Right forelimb (tissue), 1 donor: ENCODE results near the gene MPV17L.
A peak's percentile ranks its signal among the peaks of the same experiment; 100 is the strongest.
"Not testable (repeated sequence)": the region's sequence is repeated elsewhere in the genome, so short reads cannot be mapped to it uniquely, and the experiment has no call there.

Experiments used
- DNase-seq: peaks from one replicate; pipeline ENCODE4 v3.0.0-alpha.2; 2018

MPV17L gene

GRCh38 chr16:15395631-15396508, at the start of gene MPV17L:
MPV17L (plus strand) TSS chr16:15395754; CDS start chr16:15395898, 144 bp downstream.
- DNase-seq: peak; percentile 68

GRCh38 chr16:15348721-15349120, 46.8 kb upstream of the MPV17L start:
- not testable (repeated sequence) for DNase-seq

- DNase-seq: not testable (repeated sequence)
Measured at GRCh38 chr16:15351251-15351650, 44.3 kb upstream of the MPV17L start.

GRCh38 chr16:15351745-15352144, 43.8 kb upstream of the MPV17L start:
- DNase-seq: not testable (repeated sequence)

- DNase-seq: not testable (repeated sequence)
Measured at GRCh38 chr16:15352852-15353251, 42.7 kb upstream of the MPV17L start.

- DNase-seq: not testable (repeated sequence)
Measured at GRCh38 chr16:15354846-15355245, 40.7 kb upstream of the MPV17L start.

GRCh38 chr16:15357495-15357894, 38.1 kb upstream of the MPV17L start:
- not testable (repeated sequence) for DNase-seq

GRCh38 chr16:15378194-15378593, 17.4 kb upstream of the MPV17L start, which contains the start of gene NPIPA5:
NPIPA5 (minus strand) TSS chr16:15378294; CDS start chr16:15378294, 0 bp downstream.
- DNase-seq: not testable (repeated sequence)

GRCh38 chr16:15382810-15383209, 12.7 kb upstream of the MPV17L start:
- DNase-seq: not testable (repeated sequence)

- DNase-seq: not testable (repeated sequence)
Measured at GRCh38 chr16:15388060-15388459, 7.5 kb upstream of the MPV17L start.

- DNase-seq: not testable (repeated sequence)
Measured at GRCh38 chr16:15389916-15390315, 5.6 kb upstream of the MPV17L start.

GRCh38 chr16:15393025-15393424, 2.5 kb upstream of the MPV17L start:
- not testable (repeated sequence) for DNase-seq

- DNase-seq: not testable (repeated sequence)
Measured at GRCh38 chr16:15396509-15396829, 915 bp downstream of the MPV17L start.

GRCh38 chr16:15396948-15397594, 1.5 kb downstream of the MPV17L start:
- no peak for DNase-seq

- DNase-seq: no peak
Measured at GRCh38 chr16:15398618-15399316, 3.2 kb downstream of the MPV17L start.

- no peak for DNase-seq
Measured at GRCh38 chr16:15399317-15399716, 3.8 kb downstream of the MPV17L start.

GRCh38 chr16:15400314-15400713, 4.8 kb downstream of the MPV17L start:
- not testable (repeated sequence) for DNase-seq

- DNase-seq: no peak
Measured at GRCh38 chr16:15401972-15402371, 6.4 kb downstream of the MPV17L start.

- no peak for DNase-seq
Measured at GRCh38 chr16:15403392-15403995, 7.9 kb downstream of the MPV17L start.

GRCh38 chr16:15404091-15404490, 8.5 kb downstream of the MPV17L start:
- not testable (repeated sequence) for DNase-seq

GRCh38 chr16:15404792-15405191, 9.2 kb downstream of the MPV17L start:
- DNase-seq: no peak

- not testable (repeated sequence) for DNase-seq
Measured at GRCh38 chr16:15407756-15408155, 12.2 kb downstream of the MPV17L start.

- not testable (repeated sequence) for DNase-seq
Measured at GRCh38 chr16:15409476-15409875, 13.9 kb downstream of the MPV17L start.
